ENCODE results near the gene HAUS8. TPM values are rescaled to one million over a fixed set of nuclear protein-coding genes. Genes with fewer than 3 reads are reported as not detected.

Gene HAUS8
- total RNA-seq, 1 experiment from 2014 or later, result 30.6 TPM

GRCh38 chr19:17037184-17037583, 38.1 kb downstream of the HAUS8 start:
- TF ChIP-seq CTCF (IDR thresholded peaks at IDR 0.05; ENCODE audit: insufficient read depth in 1 of 2, low read depth in 1 of 2, low read length in 1 of 2, severe bottlenecking in 1 of 2, unreplicated experiment in 1 of 2), result no peak
- intact Hi-C loops (cut with micrococcal nuclease; ENCODE audit: unreplicated experiment), result no loop called here
- DNase-seq, result no peak
- ChIA-PET POLR2A (no interaction called here), CTCF (no interaction called here)
- H3K4me3 ChIP-seq (ENCODE audit: low read depth, low read length), result no peak overlapping the region
- BruUV-seq (replicated peaks), result no TSS peak
- no peaks in the 10 kb centered on the region for H3K9me3 ChIP-seq
- no peak overlapping the region for H3K27ac Mint-ChIP-seq (ENCODE audit: unreplicated experiment)
- no peaks in the 10 kb centered on the region for H3K36me3 Mint-ChIP-seq (ENCODE audit: insufficient read depth, unreplicated experiment)
- H3K36me3 ChIP-seq (ENCODE audit: control insufficient read depth, insufficient read depth, low read length), result no peaks in the 10 kb centered on the region
- no peaks in the 10 kb centered on the region for H3K4me1 Mint-ChIP-seq (ENCODE audit: low read depth, unreplicated experiment)
- H3K27me3 ChIP-seq (replicated peaks; ENCODE audit: control insufficient read depth, insufficient read depth, low read length), result no peaks in the 10 kb centered on the region
- H3K9me3 Mint-ChIP-seq (ENCODE audit: unreplicated experiment), result no peaks in the 10 kb centered on the region
- no peaks in the 10 kb centered on the region for H3K4me1 ChIP-seq
- peaks cover 17% of the 10 kb centered on the region for H3K27me3 Mint-ChIP-seq (ENCODE audit: insufficient read depth, unreplicated experiment)
- H3K4me3 Mint-ChIP-seq (ENCODE audit: unreplicated experiment), result no peak overlapping the region

GRCh38 chr19:17036640-17037039, 38.6 kb downstream of the HAUS8 start:
- H3K4me3 ChIP-seq (ENCODE audit: low read depth, low read length), result no peak overlapping the region
- Mint-ChIP-seq H3K9me3 (ENCODE audit: unreplicated experiment) (no peaks in the 10 kb centered on the region), H3K36me3 (ENCODE audit: insufficient read depth, unreplicated experiment) (no peaks in the 10 kb centered on the region), H3K27me3 (ENCODE audit: insufficient read depth, unreplicated experiment) (peaks cover 17% of the 10 kb centered on the region), H3K27ac (ENCODE audit: unreplicated experiment) (no peak overlapping the region), H3K4me1 (ENCODE audit: low read depth, unreplicated experiment) (no peaks in the 10 kb centered on the region), H3K4me3 (ENCODE audit: unreplicated experiment) (no peak overlapping the region)
- H3K4me1 ChIP-seq, result no peaks in the 10 kb centered on the region
- POLR2A ChIA-PET, result no interaction called here
- no TSS peak for BruUV-seq (replicated peaks)
- CTCF ChIA-PET, result no interaction called here
- no peaks in the 10 kb centered on the region for H3K27me3 ChIP-seq (replicated peaks; ENCODE audit: control insufficient read depth, insufficient read depth, low read length)
- no peaks in the 10 kb centered on the region for H3K36me3 ChIP-seq (ENCODE audit: control insufficient read depth, insufficient read depth, low read length)
- no peak for TF ChIP-seq CTCF (IDR thresholded peaks at IDR 0.05; ENCODE audit: insufficient read depth in 1 of 2, low read depth in 1 of 2, low read length in 1 of 2, severe bottlenecking in 1 of 2, unreplicated experiment in 1 of 2)
- no peaks in the 10 kb centered on the region for H3K9me3 ChIP-seq
- no peak for DNase-seq
- intact Hi-C loops (cut with micrococcal nuclease; ENCODE audit: unreplicated experiment), result no loop called here

- ChIA-PET POLR2A (no interaction called here), CTCF (interaction anchor here (0.6 kb wide), 1 partner anchor 210 kb away, joined by 4 read pairs; the partner anchor contains the start of gene NR2F6)
- no peak for TF ChIP-seq CTCF (IDR thresholded peaks at IDR 0.05; ENCODE audit: insufficient read depth in 1 of 2, low read depth in 1 of 2, low read length in 1 of 2, severe bottlenecking in 1 of 2, unreplicated experiment in 1 of 2)
- DNase-seq, result no peak
- Mint-ChIP-seq H3K4me1 (ENCODE audit: low read depth, unreplicated experiment) (no peaks in the 10 kb centered on the region), H3K4me3 (ENCODE audit: unreplicated experiment) (no peak overlapping the region), H3K27me3 (ENCODE audit: insufficient read depth, unreplicated experiment) (peaks cover 17% of the 10 kb centered on the region), H3K9me3 (ENCODE audit: unreplicated experiment) (no peaks in the 10 kb centered on the region), H3K36me3 (ENCODE audit: insufficient read depth, unreplicated experiment) (no peaks in the 10 kb centered on the region), H3K27ac (ENCODE audit: unreplicated experiment) (no peak overlapping the region)
- Histone ChIP-seq H3K9me3 (no peaks in the 10 kb centered on the region), H3K4me3 (ENCODE audit: low read depth, low read length) (no peak overlapping the region), H3K4me1 (no peaks in the 10 kb centered on the region), H3K27me3 (replicated peaks; ENCODE audit: control insufficient read depth, insufficient read depth, low read length) (no peaks in the 10 kb centered on the region), H3K36me3 (ENCODE audit: control insufficient read depth, insufficient read depth, low read length) (no peaks in the 10 kb centered on the region)
- intact Hi-C loops (cut with micrococcal nuclease; ENCODE audit: unreplicated experiment), result no loop called here
- BruUV-seq (replicated peaks), result no TSS peak
These were observed 39.3 kb downstream of the HAUS8 start for GRCh38 chr19:17035842-17036424.
